CD4-positive, alpha-beta memory T cell (primary cell): ENCODE data around the gene FAM131C. TPM values are rescaled to one million over a fixed set of nuclear protein-coding genes. Genes with fewer than 3 reads are reported as not detected.

Experiments
- CTCF ChIA-PET: fragments of 350-600 bp; sonication (Branson Sonifier 250); formaldehyde crosslinking; loops from one replicate; lab custom pipeline; 2021; ENCODE audit warnings: inconsistent platforms; ENCODE audit not compliant: partially characterized antibody; lab: Charles Lee
- POLR2A ChIA-PET: fragments of 350-600 bp; sonication (Branson Sonifier 250); formaldehyde crosslinking; loops from one replicate; lab custom pipeline; 2021; ENCODE audit not compliant: partially characterized antibody; lab: Charles Lee
- DNase-seq, 5 donors: peaks; one replicate each; pipeline versions ENCODE4 v3.0.0 to v3.0.0-alpha.2; 2020 to 2022; ENCODE audit warnings: mixed read lengths in 1 of 5
- H3K27ac ChIP-seq: one replicate; pipeline ENCODE4 v1.7.0; 2013; ENCODE audit warnings: low read depth, low read length
- H3K27me3 ChIP-seq: 2 replicates; pipeline ENCODE4 v1.7.0; 2013; ENCODE audit warnings: mild to moderate bottlenecking, low read length, moderate library complexity; ENCODE audit not compliant: insufficient read depth
- H3K36me3 ChIP-seq: 2 replicates; pipeline ENCODE4 v1.7.0; 2013; ENCODE audit warnings: mild to moderate bottlenecking, low read length, moderate library complexity; ENCODE audit not compliant: insufficient read depth
- H3K4me1 ChIP-seq: 2 replicates; pipeline ENCODE4 v1.7.0; 2013; ENCODE audit warnings: mild to moderate bottlenecking, low read length, moderate library complexity; ENCODE audit not compliant: insufficient read depth
- H3K4me3 ChIP-seq, 2 donors: one replicate each; pipeline ENCODE4 v1.7.0; 2013; ENCODE audit warnings: low read length in 2 of 2, mild to moderate bottlenecking in 1 of 2
- H3K9me3 ChIP-seq, 2 donors: one replicate each; pipeline ENCODE4 v1.7.0; 2013; ENCODE audit warnings: low read length in 2 of 2, control low read depth in 1 of 2; ENCODE audit not compliant: control insufficient read depth in 1 of 2
- H3K27ac Mint-ChIP-seq, 7 donors: one replicate each; pipeline ENCODE4 v1.8.0; 2020 to 2021; ENCODE audit warnings: mixed read lengths in 7 of 7, mild to moderate bottlenecking in 6 of 7, inconsistent platforms in 3 of 7, moderate library complexity in 3 of 7
- H3K27me3 Mint-ChIP-seq, 2 donors: one replicate each; pipeline ENCODE4 v1.8.0; 2020 to 2021; ENCODE audit warnings: mixed read lengths in 2 of 2
- H3K36me3 Mint-ChIP-seq, 2 donors: one replicate each; pipeline ENCODE4 v1.8.0; 2020 to 2021; ENCODE audit warnings: mixed read lengths in 2 of 2, inconsistent platforms in 1 of 2, mild to moderate bottlenecking in 1 of 2
- H3K4me1 Mint-ChIP-seq, 4 donors: one replicate each; pipeline ENCODE4 v1.8.0; 2020 to 2021; ENCODE audit warnings: mixed read lengths in 4 of 4, mild to moderate bottlenecking in 1 of 4
- H3K4me3 Mint-ChIP-seq, 8 donors: one replicate each; pipeline ENCODE4 v1.8.0; 2020 to 2021; ENCODE audit warnings: mixed read lengths in 8 of 8, mild to moderate bottlenecking in 7 of 8, moderate library complexity in 6 of 8, inconsistent platforms in 3 of 8
- H3K9me3 Mint-ChIP-seq, 8 donors: one replicate each; pipeline ENCODE4 v1.8.0; 2020 to 2021; ENCODE audit warnings: mixed read lengths in 8 of 8, mild to moderate bottlenecking in 5 of 8, inconsistent platforms in 3 of 8, moderate library complexity in 1 of 8
- intact Hi-C: fragments of 100-400 bp; cut with micrococcal nuclease; formaldehyde crosslinking; loops from one replicate; pipeline ENCODE4 v1.15.1; 2023
- polyA plus RNA-seq, 2 donors: library from polyadenylated mRNA; unstranded; fragments of 300-500 nt; fragmentation: Illumina TruSeq; gene quantifications; one replicate each; pipeline ENCODE4 v1.2.3, GENCODE V29; 2021
- total RNA-seq, 2 experiments: library from RNA; stranded (reverse); gene quantifications; one replicate each; pipeline ENCODE4 v1.2.3, GENCODE V29; 2021

The FAM131C gene
- total and polyA plus RNA-seq, 4 experiments from 2014 or later, result 0.11 TPM; not detected in 3

- H3K27ac Mint-ChIP-seq, result no peak overlapping the region
- Histone ChIP-seq H3K4me3 (no peak overlapping the region), H3K36me3 (no peaks in the 10 kb centered on the region), H3K9me3 (no peaks in the 10 kb centered on the region), H3K27me3 (no peaks in the 10 kb centered on the region), H3K27ac (no peak overlapping the region), H3K4me1 (no peaks in the 10 kb centered on the region)
- no peak for DNase-seq
- no peaks in the 10 kb centered on the region for H3K4me1 Mint-ChIP-seq
- intact Hi-C loops, result no loop called here
- H3K36me3 Mint-ChIP-seq, result no peaks in the 10 kb centered on the region
- ChIA-PET CTCF (interaction anchor here (1.2 kb wide), 1 partner anchor 8 kb away, joined by 3 read pairs; no protein-coding TSS in a partner anchor), POLR2A (no interaction called here)
- H3K9me3 Mint-ChIP-seq, result peaks cover 0 to 14% (median 5%) of the 10 kb centered on the region in 8 donors
- H3K4me3 Mint-ChIP-seq, result no peak overlapping the region
- H3K27me3 Mint-ChIP-seq, result peaks cover 3 to 8% of the 10 kb centered on the region in 2 donors
Measured at GRCh38 chr1:16099412-16099811, 26.0 kb upstream of the FAM131C start.

DNA sequence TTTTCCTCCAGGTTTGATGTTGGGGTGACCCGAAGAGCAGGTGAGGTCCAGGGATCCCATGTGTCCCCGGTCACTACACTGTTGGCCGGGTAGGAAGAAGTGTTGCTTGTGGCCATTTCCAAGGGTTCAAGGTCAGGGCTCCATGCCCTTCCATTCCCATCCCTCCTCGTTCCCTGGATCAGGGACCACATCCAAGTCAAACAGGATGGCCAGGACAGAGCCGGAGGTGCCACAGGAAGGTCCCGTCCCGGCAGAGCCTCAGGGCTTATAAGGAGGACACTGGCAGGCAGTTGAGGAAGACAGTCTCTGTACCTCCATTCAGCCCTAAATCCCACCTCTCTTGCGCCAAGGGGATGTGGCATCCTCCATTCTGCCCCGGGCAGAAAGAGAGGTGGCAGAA is 22.0 kb upstream of the FAM131C start:
- Mint-ChIP-seq H3K27ac (peak overlapping the region in 1 of 7 donors; percentile 6), H3K4me3 (no peak overlapping the region), H3K4me1 (peaks cover 0 to 2% (median 0%) of the 10 kb centered on the region in 4 donors), H3K27me3 (peaks cover 3 to 4% of the 10 kb centered on the region in 2 donors), H3K36me3 (no peaks in the 10 kb centered on the region), H3K9me3 (peaks cover 0 to 2% (median 0%) of the 10 kb centered on the region in 8 donors)
- no peaks in the 10 kb centered on the region for H3K9me3 ChIP-seq
- POLR2A ChIA-PET, result no interaction called here
- no peak for DNase-seq
- H3K27me3 ChIP-seq, result no peaks in the 10 kb centered on the region
- H3K27ac ChIP-seq, result no peak overlapping the region
- no peaks in the 10 kb centered on the region for H3K36me3 ChIP-seq
- no peaks in the 10 kb centered on the region for H3K4me1 ChIP-seq
- CTCF ChIA-PET, result interaction anchor here (1.1 kb wide), 1 partner anchor 13 kb away, joined by 3 read pairs; no protein-coding TSS in a partner anchor
- H3K4me3 ChIP-seq, result no peak overlapping the region
- intact Hi-C loops, result no loop called here

- no peaks in the 10 kb centered on the region for H3K27me3 ChIP-seq
- H3K4me3 ChIP-seq, result no peak overlapping the region
- H3K9me3 ChIP-seq, result no peaks in the 10 kb centered on the region
- Mint-ChIP-seq H3K9me3 (no peaks in the 10 kb centered on the region), H3K27me3 (peaks cover 0 to 4% of the 10 kb centered on the region in 2 donors), H3K27ac (no peak overlapping the region), H3K36me3 (no peaks in the 10 kb centered on the region), H3K4me3 (no peak overlapping the region), H3K4me1 (peaks cover 0 to 2% (median 0%) of the 10 kb centered on the region in 4 donors)
- POLR2A ChIA-PET, result interaction anchor here (0.7 kb wide), 1 partner anchor 25 kb away, joined by 3 read pairs; no protein-coding TSS in a partner anchor
- H3K27ac ChIP-seq, result no peak overlapping the region
- CTCF ChIA-PET, result no interaction called here
- no peaks in the 10 kb centered on the region for H3K36me3 ChIP-seq
- H3K4me1 ChIP-seq, result no peaks in the 10 kb centered on the region
- intact Hi-C loops, result no loop called here
- DNase-seq, result no peak
Measured at GRCh38 chr1:16094453-16095158, 21.2 kb upstream of the FAM131C start.

DNA sequence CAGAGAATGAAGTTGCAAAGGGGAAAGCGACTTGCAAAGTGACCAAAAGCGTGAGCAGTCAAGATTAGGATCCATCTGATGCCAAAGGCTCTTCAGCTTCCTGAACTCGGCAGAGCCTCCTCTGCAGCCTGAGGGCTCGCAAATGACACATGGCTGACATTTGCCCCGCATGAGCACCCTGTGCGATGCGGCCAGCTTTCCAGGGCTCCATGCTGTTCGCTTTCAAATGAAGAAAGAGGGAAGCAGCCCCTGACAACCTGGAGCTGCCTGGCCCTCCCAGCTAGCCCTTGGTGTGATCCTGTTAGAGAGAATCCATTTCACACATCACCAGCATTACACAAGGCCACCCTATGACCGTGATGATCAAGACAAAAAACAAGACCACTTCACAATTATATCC is 20.2 kb upstream of the FAM131C start:
- Histone ChIP-seq H3K9me3 (no peaks in the 10 kb centered on the region), H3K36me3 (no peaks in the 10 kb centered on the region), H3K27me3 (no peaks in the 10 kb centered on the region), H3K4me3 (no peak overlapping the region), H3K27ac (no peak overlapping the region), H3K4me1 (no peaks in the 10 kb centered on the region)
- DNase-seq, result no peak
- intact Hi-C loops, result no loop called here
- no peak overlapping the region for H3K4me3 Mint-ChIP-seq
- POLR2A ChIA-PET, result interaction anchor here (0.7 kb wide), 1 partner anchor 26 kb away, joined by 3 read pairs; no protein-coding TSS in a partner anchor
- CTCF ChIA-PET, result interaction anchor here (1.0 kb wide), 1 partner anchor 14 kb away, joined by 4 read pairs; no protein-coding TSS in a partner anchor
- no peaks in the 10 kb centered on the region for H3K9me3 Mint-ChIP-seq
- no peak overlapping the region for H3K27ac Mint-ChIP-seq
- no peaks in the 10 kb centered on the region for H3K36me3 Mint-ChIP-seq
- peaks cover 0 to 3% (median 0%) of the 10 kb centered on the region in 4 donors for H3K4me1 Mint-ChIP-seq
- H3K27me3 Mint-ChIP-seq, result peaks cover 0 to 4% of the 10 kb centered on the region in 2 donors

- Mint-ChIP-seq H3K27me3 (peaks cover 0 to 4% of the 10 kb centered on the region in 2 donors), H3K4me3 (no peak overlapping the region), H3K36me3 (no peaks in the 10 kb centered on the region), H3K27ac (no peak overlapping the region), H3K9me3 (no peaks in the 10 kb centered on the region), H3K4me1 (peaks cover 0 to 3% (median 0%) of the 10 kb centered on the region in 4 donors)
- H3K9me3 ChIP-seq, result no peaks in the 10 kb centered on the region
- no peaks in the 10 kb centered on the region for H3K27me3 ChIP-seq
- no peaks in the 10 kb centered on the region for H3K4me1 ChIP-seq
- no peaks in the 10 kb centered on the region for H3K36me3 ChIP-seq
- no peak for DNase-seq
- no peak overlapping the region for H3K4me3 ChIP-seq
- CTCF ChIA-PET, result interaction anchor here (1.0 kb wide), 1 partner anchor 14 kb away, joined by 4 read pairs; no protein-coding TSS in a partner anchor
- no peak overlapping the region for H3K27ac ChIP-seq
- POLR2A ChIA-PET, result no interaction called here
- intact Hi-C loops, result no loop called here
Measured at GRCh38 chr1:16092923-16093511, 19.6 kb upstream of the FAM131C start.

DNA sequence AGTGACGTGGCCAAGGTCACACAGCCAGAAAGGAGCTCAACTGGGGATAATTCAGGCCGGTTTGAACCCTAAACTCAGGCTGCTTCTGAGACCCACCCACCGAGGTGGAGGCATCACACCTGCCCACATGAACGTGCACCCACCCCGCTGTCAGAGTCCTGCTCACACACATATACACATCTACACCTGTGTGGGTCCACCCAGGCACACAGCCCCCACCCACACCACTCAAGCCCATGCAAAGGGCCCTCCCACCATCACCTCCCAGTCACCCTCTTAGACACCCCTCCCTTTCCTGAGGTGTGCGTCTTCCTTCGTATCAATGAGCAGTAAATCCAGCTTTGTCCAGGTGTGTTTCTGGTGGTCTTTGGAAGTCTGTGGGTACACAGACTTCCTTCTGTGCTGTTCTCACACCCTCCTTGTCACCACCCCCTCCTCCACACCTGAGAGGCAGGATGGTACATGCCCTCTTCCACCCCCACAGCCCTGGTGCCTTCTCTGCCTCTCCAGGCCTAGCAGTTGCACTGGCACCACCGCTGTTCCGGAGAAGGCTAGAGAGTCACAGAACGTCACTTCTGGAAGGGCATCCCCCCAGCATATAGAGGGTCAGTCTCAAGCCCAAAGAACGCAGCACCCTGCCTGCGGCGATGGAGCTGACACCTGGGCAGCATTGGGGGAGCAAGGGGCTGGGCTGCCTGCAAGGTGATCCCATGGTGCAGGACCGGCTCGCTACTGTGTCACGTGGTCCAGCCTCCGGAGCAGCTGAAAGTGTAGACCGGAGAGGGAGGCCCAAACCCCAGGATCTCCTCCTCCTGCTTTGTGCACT is 18.9 kb upstream of the FAM131C start:
- intact Hi-C loops, result no loop called here
- peaks cover 0 to 4% of the 10 kb centered on the region in 2 donors for H3K27me3 Mint-ChIP-seq
- H3K27ac ChIP-seq, result no peak overlapping the region
- POLR2A ChIA-PET, result no interaction called here
- H3K9me3 ChIP-seq, result no peaks in the 10 kb centered on the region
- H3K4me1 Mint-ChIP-seq, result peaks cover 0 to 3% (median 0%) of the 10 kb centered on the region in 4 donors
- no peaks in the 10 kb centered on the region for H3K27me3 ChIP-seq
- H3K4me3 ChIP-seq, result no peak overlapping the region
- CTCF ChIA-PET, result interaction anchor here (1.4 kb wide), 1 partner anchor 13 kb away, joined by 5 read pairs; no protein-coding TSS in a partner anchor
- no peak for DNase-seq
- H3K36me3 Mint-ChIP-seq, result no peaks in the 10 kb centered on the region
- no peaks in the 10 kb centered on the region for H3K36me3 ChIP-seq
- no peak overlapping the region for H3K27ac Mint-ChIP-seq
- H3K4me1 ChIP-seq, result no peaks in the 10 kb centered on the region
- no peaks in the 10 kb centered on the region for H3K9me3 Mint-ChIP-seq
- H3K4me3 Mint-ChIP-seq, result no peak overlapping the region
